IPS DF 4.7 (cell line): Measurements from ENCODE around the gene TPRX1.
"Not testable (repeated sequence)": the region's sequence is repeated elsewhere in the genome, so short reads cannot be mapped to it uniquely, and the experiment has no call there.

Experiments
- DNase-seq: peaks from one replicate; pipeline ENCODE4 v3.0.0-alpha.2; 2013; ENCODE audit warnings: low spot score; ENCODE audit errors: extremely low read depth

Gene TPRX1

DNA sequence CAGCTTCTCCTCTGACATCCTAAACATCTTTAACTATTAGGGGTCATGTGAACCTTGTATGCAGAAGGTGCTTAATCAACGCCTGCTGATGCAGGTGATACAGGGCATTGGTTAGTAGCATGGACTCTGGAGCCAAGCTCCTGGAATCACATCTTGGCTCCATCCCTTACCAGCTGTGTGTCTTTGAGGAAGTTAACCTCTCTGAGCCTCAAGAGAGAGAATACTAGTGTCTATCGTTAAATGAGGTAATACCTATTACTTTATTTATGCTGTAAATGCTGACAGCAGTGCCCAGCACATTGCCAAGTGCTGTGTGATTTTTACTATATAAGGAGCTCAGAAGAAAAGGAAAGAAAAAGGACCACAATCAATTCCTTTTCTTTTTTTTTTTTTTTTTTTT is 37.0 kb downstream of the TPRX1 start:
- no peak for DNase-seq

DNA sequence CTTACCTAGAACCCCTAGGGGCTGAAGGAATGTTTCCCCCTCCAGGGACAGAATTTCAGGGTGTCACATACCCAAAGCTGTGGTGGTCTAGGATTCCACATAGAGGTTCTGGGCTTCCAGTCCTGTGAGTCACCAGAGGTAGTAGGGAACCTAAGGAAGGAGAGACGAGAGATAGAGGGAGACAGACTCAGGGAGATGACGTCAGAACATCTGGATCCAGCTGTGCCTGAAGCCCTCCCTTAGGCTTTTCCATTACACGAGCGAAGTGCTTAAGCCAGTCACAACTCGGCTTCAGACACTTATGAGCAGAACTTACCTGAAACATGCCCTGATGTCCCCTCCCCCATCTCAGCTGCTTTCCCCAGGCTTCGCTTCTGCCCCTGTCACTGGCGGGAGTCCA is 37.7 kb downstream of the TPRX1 start:
- no peak for DNase-seq

- no peak for DNase-seq
These were observed 38.1 kb downstream of the TPRX1 start for GRCh38 chr19:47766359-47766620.

DNA sequence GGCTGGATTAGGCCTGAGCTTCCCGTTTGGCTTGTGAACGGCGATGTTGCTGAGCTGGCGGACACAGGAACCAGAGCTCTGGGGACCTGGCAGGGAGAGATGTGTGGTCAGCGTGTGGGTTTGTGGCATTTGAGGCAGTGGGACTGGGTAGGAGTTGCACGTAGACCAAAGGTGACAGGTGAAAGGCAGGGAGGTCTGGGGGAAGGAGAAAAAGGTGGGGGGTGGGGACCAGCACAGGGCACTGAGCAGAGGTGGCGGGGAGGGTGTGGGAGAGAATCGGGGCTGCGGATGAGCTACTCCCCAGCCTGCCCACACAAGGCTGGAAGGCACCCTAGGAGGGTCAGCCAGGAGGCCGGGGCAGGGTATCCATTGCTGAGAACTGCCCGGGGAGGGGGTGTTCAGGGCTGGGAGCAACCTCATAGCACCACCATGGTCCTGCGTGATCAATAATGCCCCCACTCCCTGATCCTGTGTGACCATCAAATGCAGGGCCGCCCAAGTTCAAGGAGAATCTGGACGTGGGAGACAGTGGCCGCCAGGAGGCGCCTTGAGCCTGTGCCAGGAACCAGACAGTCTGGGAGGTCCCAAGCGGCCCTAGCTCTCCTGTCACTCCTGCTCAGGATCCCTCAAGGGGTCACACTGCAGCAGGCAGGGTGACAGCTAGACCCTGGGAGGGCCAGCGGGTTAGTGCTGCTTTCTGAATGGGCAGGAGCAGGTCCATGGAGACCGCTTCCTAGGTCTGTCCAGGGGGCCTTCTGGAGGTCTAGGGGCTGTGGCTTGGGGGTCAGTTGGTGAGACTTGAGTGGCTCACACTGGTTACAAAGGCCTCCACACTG is 38.6 kb downstream of the TPRX1 start:
- no peak for DNase-seq

- not testable (repeated sequence) for DNase-seq
These were observed 39.6 kb downstream of the TPRX1 start for GRCh38 chr19:47764705-47765104.

DNA sequence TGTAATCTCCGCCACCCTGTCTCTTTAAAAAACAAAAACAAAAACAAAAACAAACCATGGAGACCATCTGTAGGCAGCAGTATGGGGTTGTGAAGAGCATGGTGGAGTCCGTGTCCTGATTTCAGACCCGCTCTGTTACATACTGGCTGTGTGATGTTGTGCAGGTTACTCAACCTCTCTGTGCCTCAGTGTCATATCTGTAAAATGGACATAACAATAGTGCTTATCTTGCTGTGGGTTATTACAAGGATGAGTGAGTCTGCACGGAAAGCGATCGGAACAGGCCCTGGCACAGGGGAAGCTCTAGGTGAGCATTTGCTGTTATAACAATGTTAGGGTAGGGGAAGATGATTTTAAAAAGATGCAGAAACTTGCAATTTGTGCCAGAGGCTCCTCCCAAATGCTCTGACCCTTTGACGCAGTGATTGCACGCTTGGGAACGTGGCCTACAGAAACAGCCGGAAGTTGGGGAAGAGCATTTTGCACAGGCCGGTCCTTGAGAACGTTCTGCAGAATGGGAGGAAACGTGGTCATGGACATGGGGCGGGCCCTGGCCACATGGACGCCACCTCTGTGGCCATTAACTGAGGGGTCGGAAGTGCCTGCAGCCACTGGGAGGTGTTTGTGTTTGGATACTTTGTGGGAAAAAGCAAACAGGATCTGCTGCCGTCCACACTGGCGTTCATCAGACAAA is 41.6 kb downstream of the TPRX1 start:
- DNase-seq: no peak

- DNase-seq: no peak
These were observed 42.2 kb downstream of the TPRX1 start for GRCh38 chr19:47762151-47762550.

DNA sequence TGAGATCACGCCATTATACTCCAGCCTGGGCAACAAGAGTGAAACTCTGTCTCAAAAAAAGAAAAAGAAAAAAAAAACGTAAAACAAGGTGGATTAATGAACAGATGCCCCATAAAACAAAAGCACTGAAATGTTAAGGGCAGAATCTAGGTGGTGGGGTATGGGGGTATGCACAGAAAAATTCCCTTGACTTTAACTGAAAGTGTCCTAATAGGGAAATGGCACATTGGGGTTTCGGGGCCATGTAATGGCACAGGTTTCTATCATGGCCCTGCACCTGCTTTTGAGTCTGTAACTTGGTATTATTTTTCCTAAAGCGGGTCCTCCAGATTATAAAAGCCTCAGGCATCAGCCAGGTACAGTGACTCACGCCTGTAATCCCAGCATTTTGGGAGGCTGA is 42.8 kb downstream of the TPRX1 start:
- no peak for DNase-seq

GRCh38 chr19:47760632-47760999 is 43.7 kb downstream of the TPRX1 start:
- DNase-seq: no peak

DNA sequence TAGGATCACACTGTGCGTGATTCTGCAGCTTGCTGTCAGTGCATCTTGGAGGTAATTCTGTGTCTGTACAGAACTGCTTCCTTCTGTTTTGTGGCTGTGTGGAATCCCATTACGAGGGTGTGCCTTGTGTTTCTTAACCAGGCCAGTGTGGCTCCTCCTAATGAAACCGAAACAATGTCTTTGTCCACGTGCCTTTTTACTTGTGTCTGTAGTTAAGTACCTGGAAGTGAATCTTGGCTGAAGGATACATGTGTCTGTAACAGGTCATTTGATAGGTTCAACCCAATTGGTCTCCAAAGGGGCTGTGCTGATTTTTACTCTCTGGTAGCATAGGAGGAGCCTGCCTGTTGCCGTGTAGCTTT is 45.9 kb downstream of the TPRX1 start:
- no peak for DNase-seq

DNA sequence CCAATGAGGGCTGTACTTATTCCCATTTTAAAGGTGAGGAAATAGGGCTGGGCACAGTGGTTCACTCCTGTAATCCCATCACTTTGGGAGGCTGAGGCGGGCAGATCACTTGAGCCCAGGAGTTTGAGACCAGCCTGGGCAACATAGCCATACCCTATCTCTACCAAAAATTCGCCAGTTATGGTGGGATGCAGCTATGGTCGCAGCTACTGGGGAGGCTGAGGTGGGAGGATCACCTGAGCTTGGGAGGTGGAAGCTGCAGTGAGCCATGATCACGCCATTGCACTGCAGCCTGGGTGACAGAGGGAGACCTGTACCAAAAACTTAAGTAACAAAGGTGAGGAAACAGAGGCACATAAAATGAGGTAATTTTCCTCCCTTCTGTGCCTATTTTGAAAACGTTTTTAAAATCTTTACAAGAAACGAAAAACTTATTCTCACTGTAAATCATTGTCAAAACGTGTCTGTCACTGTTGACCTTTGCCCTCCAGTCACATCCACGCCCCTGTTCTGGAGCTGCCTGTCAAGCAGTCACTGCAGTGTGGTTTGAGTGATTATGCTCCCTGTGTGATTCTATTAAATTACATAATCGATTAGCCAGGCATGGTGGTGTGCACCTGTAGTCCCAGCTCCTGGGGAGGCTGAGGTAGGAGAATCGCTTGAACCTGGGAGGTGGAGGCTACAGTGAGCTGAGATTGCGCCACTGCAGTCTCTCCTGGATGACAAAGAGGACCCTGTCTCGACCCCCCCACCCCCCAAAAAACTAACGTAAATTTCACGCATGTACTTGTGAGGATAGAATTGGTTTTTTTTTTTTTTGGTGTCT is 46.5 kb downstream of the TPRX1 start:
- no peak for DNase-seq

- DNase-seq: no peak
These were observed 47.3 kb downstream of the TPRX1 start for GRCh38 chr19:47756953-47757608.

DNA sequence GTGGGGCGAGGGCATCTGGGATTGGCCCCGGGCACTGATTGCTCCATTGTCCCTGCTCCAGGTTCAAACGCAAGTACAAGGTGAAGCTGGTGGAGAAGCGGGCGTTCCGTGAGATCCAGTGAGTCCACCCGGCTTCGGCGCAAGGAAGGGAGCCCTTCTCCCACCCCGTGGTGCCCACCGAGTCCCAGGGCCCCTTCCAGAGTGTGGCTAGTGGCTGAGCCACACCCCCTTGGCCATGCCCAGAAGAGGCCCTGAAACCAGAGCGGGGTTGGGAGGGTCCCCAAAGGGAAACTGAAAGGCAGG is 47.8 kb downstream of the TPRX1 start:
- DNase-seq: no peak

GRCh38 chr19:47755762-47756626 is 48.4 kb downstream of the TPRX1 start:
- DNase-seq: no peak

DNA sequence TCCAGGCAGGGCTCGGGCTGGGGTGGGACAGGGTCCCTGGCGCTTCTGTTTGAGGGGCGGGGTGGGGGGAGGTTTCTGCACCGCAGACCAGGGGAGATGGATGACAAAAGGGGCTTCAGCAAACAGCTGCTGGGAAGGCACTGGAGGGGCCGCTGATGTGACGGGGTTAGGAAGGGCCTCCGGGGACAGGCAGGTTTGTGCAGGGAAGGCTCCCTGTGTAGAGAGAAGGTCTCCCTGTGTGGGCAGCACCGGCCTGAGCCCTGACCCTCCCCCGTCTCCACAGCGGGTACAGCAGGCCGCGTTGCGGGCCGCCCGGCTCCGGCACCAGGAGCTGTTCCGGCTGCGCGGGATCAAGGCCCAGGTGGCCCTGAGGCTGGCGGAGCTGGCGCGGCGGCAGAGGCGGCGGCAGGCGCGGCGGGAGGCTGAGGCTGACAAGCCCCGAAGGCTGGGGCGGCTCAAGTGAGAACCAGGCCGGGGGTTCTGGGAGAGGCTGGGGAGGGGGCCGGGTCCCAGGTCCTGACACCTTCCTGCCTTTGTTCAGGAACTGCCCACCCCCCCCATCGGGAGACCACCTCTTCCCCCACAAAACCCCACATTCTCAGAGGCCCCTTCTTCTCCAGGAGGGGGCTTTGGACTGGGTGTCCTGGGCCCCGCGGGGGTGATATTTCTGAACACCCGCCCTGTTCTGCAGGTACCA is 49.1 kb downstream of the TPRX1 start:
- DNase-seq: no peak

GRCh38 chr19:47754206-47755064 is 49.9 kb downstream of the TPRX1 start:
- DNase-seq: no peak

DNA sequence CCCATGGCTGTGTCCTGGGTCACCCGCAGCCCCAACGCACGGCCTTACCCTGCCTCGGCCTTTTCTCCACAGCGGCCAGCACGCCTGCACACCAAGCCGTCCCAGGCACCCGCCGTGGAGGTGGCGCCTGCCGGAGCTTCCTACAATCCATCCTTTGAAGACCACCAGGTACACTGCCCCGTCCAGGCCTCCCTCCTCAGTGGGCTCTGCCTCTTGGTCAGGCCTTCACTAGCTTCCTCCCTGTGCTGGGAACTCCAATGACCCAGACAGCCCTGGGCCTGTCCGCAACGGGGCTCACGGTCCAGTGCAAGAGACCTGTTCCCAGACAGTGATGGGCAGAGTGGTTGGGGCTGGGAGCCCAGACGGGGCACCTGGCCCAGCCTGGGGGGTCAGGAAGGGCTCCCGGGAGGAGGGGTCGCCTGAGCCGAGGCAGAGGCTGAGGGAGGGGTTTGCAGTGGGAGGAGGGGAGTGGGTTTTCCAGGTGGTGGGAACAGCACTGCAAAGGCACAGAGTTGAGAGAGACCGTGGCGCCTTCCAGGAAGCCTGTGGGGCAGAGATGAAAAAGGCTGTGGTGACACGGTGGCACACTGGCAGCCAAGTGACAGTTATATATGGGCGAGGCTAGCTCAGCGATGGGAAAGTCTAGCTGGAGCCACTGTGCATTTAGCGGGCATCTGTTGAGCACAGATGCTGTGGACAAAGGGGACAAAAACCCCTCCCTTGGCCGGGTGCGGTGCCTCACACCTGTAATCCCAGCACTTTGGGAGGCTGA is 51.7 kb downstream of the TPRX1 start:
- no peak for DNase-seq
